ENCODE data around the gene CYB5R3. TPM values are rescaled to one million over a fixed set of nuclear protein-coding genes. Genes with fewer than 3 reads are reported as not detected.

CYB5R3 gene
- total RNA-seq, 1 donor from 2014 or later, result 428 TPM

- intact Hi-C loops (cut with DNase I), result loop anchor here (1.0 kb wide), 1 partner anchor 49 kb away; no protein-coding TSS in a partner anchor
- DNase-seq (ENCODE audit: low spot score), result peak; percentile 83
These were observed 585 bp downstream of the CYB5R3 start for GRCh38 chr22:42648368-42649245.

GRCh38 chr22:42648017-42648367 lies 1.2 kb downstream of the CYB5R3 start:
- DNase-seq (ENCODE audit: low spot score), result no peak
- intact Hi-C loops (cut with DNase I), result loop anchor here (1.0 kb wide), 1 partner anchor 49 kb away; no protein-coding TSS in a partner anchor

- DNase-seq (ENCODE audit: low spot score), result peak; percentile 89
- intact Hi-C loops (cut with DNase I), result no loop called here
These were observed 2.3 kb downstream of the CYB5R3 start for GRCh38 chr22:42646569-42647525.

GRCh38 chr22:42645938-42646568 lies 3.1 kb downstream of the CYB5R3 start:
- DNase-seq (ENCODE audit: low spot score), result no peak
- intact Hi-C loops (cut with DNase I), result loop anchor here (2.0 kb wide), 1 partner anchor 41 kb away; no protein-coding TSS in a partner anchor

GRCh38 chr22:42645341-42645937 lies 3.8 kb downstream of the CYB5R3 start:
- intact Hi-C loops (cut with DNase I), result loop anchor here (2.0 kb wide), 1 partner anchor 41 kb away; no protein-coding TSS in a partner anchor
- no peak for DNase-seq (ENCODE audit: low spot score)

- DNase-seq (ENCODE audit: low spot score), result no peak
- intact Hi-C loops (cut with DNase I), result loop anchor here (2.0 kb wide), 1 partner anchor 42 kb away; no protein-coding TSS in a partner anchor
These were observed 4.5 kb downstream of the CYB5R3 start for GRCh38 chr22:42644422-42645340.

- intact Hi-C loops (cut with DNase I), result loop anchor here (2.0 kb wide), 1 partner anchor 43 kb away; no protein-coding TSS in a partner anchor
These were observed 5.4 kb downstream of the CYB5R3 start for GRCh38 chr22:42643634-42644421.

GRCh38 chr22:42642806-42643633 lies 6.2 kb downstream of the CYB5R3 start:
- no peak for DNase-seq (ENCODE audit: low spot score)
- intact Hi-C loops (cut with DNase I), result no loop called here

More at GRCh38 chr22:42643634-42644421, 5.4 kb downstream of the CYB5R3 start:
- no peak for DNase-seq (ENCODE audit: low spot score)

- intact Hi-C loops (cut with DNase I), result no loop called here
- DNase-seq (ENCODE audit: low spot score), result no peak
These were observed 7.3 kb downstream of the CYB5R3 start for GRCh38 chr22:42641801-42642413.

GRCh38 chr22:42639541-42640241 lies 9.5 kb downstream of the CYB5R3 start:
- no peak for DNase-seq (ENCODE audit: low spot score)
- intact Hi-C loops (cut with DNase I), result no loop called here

GRCh38 chr22:42637555-42637954 lies 11.6 kb downstream of the CYB5R3 start:
- DNase-seq (ENCODE audit: low spot score), result no peak
- intact Hi-C loops (cut with DNase I), result no loop called here

GRCh38 chr22:42636506-42636905 lies 12.7 kb downstream of the CYB5R3 start:
- intact Hi-C loops (cut with DNase I), result no loop called here
- no peak for DNase-seq (ENCODE audit: low spot score)

- peak; percentile 89 for DNase-seq (ENCODE audit: low spot score)
- intact Hi-C loops (cut with DNase I), result no loop called here
These were observed 13.7 kb downstream of the CYB5R3 start for GRCh38 chr22:42635531-42635930.

- no peak for DNase-seq (ENCODE audit: low spot score)
- intact Hi-C loops (cut with DNase I), result no loop called here
These were observed 16.2 kb downstream of the CYB5R3 start for GRCh38 chr22:42633013-42633412.

GRCh38 chr22:42632096-42632495 lies 17.1 kb downstream of the CYB5R3 start:
- intact Hi-C loops (cut with DNase I), result no loop called here
- no peak for DNase-seq (ENCODE audit: low spot score)

All from cardiac septum (tissue), 1 donor.